Right hindlimb (tissue), 1 donor: ENCODE measurements around the gene GYG2.
A peak's percentile ranks its signal among the peaks of the same experiment; 100 is the strongest.
"Not testable (repeated sequence)": the region's sequence is repeated elsewhere in the genome, so short reads cannot be mapped to it uniquely, and the experiment has no call there.

ENCODE experiments used
- DNase-seq: peaks from one replicate; pipeline ENCODE4 v3.0.0-alpha.2; 2018

The GYG2 gene

DNA sequence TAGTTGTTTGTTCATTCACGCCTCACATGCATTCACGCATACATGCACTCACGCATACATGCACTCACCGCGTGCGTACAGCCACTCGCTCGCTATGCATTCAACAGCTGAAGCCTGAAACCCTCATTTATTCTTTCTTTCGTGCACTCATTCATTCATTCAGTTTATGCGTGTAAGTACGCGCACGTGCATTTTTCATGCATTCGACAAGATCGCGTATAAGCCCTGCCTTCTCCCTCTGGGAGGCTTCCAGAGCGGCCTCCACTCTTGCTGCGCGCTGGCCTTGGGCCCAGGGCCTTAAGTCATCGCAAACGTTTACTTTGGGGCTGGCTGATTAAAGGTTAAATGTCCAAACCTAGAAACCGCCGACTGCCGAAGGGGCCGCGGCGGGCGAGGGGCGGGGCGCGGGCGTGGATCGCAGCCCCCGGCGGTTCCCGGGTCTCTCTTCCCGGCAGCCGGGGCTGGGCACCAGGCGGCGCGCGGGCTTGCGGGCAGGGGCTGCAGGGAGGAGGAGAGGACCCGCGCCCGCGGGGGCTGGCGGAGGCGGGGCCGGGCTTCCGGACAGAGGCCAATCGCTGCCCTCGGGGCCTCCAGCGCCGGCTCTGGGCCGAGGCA, at the start of gene GYG2:
Gene GYG2, plus strand, starts transcription at position 587 of the 615 bp plus-strand sequence. CDS start 1,259 bp downstream, outside the sequence.
- peak; percentile 42 for DNase-seq

DNA sequence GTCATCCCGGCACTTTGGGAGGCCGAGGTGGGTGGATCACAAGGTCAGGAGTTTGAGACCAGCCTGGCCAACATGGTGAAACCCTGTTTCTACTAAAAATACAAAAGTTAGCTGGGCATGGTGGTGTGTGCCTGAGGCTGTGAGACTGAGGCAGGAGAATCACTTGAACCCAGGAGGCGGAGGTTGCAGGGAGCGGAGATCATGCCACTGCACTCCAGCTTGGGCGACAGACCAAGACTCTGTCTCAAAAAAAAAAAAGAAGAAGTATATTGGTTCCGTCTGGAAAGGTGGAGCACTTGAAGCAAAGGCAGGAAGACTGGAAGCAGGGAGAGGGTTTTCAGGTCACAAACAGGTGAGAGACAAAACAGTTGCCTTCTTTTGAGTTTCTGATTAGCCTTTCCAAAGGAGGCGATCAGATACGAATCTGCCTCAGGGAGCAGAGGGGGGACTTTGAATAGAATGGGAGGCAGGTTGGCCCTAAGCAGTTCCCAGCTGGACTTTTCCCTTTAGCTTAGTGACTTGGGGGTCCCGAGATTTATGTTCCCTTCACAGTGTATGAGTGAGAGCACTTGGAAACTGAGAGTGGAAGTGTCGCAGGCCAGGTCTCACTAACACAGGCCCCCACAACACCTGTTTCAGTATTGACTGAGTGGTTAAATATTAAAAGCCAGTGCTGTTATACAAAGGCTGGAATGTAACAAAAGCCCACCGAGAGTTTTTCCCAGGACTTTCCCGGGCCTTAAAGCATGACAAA, 48.1 kb upstream of the GYG2 start:
- DNase-seq: not testable (repeated sequence)

DNA sequence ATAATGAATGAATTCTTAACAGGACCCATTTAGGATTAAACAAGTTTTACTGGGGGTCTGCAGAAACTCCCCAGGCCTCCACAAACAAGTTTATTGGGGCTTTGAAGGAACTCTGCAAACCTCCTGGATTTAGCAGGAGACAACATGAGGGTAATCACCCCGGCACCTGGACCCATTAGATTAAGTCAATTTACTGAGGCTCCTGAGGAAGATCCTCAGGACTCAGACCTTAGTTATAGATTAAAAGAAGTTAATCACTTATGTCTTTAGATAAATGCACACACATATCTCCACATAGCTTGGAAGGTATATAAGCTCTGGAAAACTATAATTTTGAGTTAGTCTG, 47.5 kb upstream of the GYG2 start:
- no peak for DNase-seq

- DNase-seq: no peak
Measured at GRCh38 chrX:2781698-2782097, 47.0 kb upstream of the GYG2 start.

GRCh38 chrX:2782171-2782570, 46.6 kb upstream of the GYG2 start:
- no peak for DNase-seq

- DNase-seq: no peak
Measured at GRCh38 chrX:2782778-2783177, 46.0 kb upstream of the GYG2 start.

- no peak for DNase-seq
Measured at GRCh38 chrX:2784026-2784425, 44.7 kb upstream of the GYG2 start.

GRCh38 chrX:2785538-2785937, 43.2 kb upstream of the GYG2 start:
- DNase-seq: no peak

DNA sequence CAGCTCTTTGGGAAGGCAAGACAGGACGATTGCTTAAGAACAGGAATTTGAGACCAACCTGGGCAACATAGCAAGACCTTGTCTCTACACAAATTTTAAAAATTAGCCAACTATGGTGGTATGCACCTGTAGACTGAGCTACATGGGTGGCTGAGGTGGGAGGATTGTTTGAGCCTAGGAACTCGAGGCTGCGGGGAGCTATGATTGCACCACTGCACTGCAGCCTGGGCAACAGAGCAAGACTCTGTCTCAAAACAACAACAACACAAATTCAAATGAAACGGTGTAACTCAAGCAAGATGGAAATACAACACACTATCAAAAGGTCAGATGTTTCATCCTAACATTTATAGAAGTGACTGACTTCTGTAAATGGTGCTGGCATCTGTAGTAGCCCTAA, 39.8 kb upstream of the GYG2 start:
- DNase-seq: no peak

GRCh38 chrX:2789569-2789968, 39.2 kb upstream of the GYG2 start:
- DNase-seq: no peak

- DNase-seq: no peak
Measured at GRCh38 chrX:2793752-2794151, 35.0 kb upstream of the GYG2 start.

DNA sequence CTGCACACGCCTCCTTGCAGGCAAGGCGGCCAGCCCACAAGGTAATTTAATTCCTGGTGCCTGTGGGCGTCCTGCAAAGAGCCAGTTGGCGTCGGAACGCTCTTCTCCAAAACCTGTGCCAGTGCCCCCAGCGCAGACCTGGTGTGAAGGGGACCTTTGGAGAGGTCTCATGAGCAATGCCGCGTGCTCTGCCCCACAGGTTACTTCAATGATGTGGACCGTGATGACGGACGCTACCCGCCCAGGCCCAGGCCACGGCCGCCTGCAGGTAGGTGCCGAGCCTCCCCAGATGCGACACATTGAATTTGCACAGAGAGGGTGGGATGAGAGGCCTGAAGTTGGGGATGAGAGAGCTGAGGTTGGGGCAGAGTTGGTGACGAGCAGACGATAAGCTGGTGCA, 34.4 kb upstream of the GYG2 start:
- no peak for DNase-seq

DNA sequence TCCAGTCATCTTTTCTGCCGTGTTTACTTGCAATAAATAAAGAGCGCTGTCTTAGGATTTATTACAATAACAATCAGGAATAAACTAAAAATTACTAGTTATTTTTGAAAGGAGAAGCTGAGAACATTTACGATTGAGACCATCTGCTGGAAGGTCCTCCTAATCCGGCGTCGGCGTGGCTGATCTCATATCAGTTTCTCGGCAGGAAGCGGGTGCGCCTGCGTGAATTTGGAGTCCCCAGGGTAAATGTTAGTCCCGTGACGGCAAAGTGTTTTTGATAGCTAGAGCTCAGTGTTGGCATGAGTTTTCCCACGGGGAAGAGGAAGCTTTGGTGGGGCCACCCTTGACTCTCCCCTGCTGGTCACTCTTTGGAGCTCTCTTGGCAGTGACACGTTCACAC, 31.9 kb upstream of the GYG2 start:
- DNase-seq: not testable (repeated sequence)

DNA sequence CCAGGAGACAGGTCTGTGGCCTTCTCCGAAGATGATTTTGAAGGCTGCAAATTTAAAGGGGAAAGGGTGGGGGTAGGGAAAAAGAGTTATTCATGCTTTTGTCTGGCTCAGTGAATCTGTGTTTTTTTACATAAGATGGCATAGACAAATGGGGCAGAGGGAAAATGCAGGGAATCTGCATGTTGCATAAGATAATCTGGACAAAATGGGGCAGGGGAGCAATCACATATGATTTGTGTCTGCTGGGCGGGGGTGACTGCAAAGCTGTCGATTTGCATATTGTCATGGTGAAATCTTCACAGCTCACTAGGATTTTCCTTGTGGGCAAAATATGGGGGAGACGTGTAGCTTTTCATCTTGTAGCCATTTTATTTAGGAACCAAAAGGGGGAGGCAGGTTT, 29.4 kb upstream of the GYG2 start:
- no peak for DNase-seq

- not testable (repeated sequence) for DNase-seq
Measured at GRCh38 chrX:2799980-2800379, 28.8 kb upstream of the GYG2 start.

DNA sequence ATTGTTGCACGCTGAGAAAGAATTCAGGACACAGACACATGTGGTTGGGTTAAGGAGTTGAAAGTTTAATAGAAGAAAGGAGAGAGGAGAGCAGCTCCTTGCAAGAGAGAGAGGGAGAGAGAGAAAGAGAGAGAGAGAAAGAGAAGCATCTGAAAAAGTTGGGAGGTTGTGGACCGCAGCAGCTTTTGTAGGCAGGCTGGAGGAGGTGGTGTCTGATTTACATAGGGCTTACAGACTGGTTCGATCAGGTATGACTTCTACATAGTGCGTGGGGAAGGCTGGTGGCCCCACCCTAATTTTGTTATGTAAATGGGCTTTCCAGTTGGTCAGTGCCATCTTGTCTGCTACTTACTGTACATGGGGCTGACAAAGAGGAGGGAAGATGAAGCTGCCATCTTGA, 27.5 kb upstream of the GYG2 start:
- no peak for DNase-seq

GRCh38 chrX:2802376-2803090, 26.2 kb upstream of the GYG2 start:
- DNase-seq: not testable (repeated sequence)

DNA sequence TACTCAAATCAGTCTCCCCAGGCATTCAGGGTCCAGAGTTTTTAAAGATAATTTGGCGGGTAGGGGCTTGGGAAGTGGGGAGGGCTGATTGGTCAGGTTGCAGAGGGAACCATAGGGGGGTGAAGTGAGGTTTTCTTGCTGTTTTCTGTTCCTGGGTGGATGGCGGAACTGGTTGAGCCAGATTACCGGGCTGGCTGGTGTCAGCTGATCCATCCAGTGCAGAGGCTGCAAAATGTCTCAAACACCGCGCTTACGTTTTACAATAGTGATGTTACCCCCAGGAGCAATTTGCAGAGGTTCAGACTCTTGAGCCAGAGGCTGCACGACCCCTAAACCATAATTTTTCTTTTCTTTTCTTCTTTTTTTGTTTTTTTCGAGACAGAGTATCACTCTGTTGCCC, 25.2 kb upstream of the GYG2 start:
- DNase-seq: not testable (repeated sequence)

- DNase-seq: not testable (repeated sequence)
Measured at GRCh38 chrX:2804106-2804843, 24.5 kb upstream of the GYG2 start.

GRCh38 chrX:2804858-2805257, 23.9 kb upstream of the GYG2 start:
- DNase-seq: peak; percentile 37

GRCh38 chrX:2811271-2811670, 17.5 kb upstream of the GYG2 start:
- no peak for DNase-seq

DNA sequence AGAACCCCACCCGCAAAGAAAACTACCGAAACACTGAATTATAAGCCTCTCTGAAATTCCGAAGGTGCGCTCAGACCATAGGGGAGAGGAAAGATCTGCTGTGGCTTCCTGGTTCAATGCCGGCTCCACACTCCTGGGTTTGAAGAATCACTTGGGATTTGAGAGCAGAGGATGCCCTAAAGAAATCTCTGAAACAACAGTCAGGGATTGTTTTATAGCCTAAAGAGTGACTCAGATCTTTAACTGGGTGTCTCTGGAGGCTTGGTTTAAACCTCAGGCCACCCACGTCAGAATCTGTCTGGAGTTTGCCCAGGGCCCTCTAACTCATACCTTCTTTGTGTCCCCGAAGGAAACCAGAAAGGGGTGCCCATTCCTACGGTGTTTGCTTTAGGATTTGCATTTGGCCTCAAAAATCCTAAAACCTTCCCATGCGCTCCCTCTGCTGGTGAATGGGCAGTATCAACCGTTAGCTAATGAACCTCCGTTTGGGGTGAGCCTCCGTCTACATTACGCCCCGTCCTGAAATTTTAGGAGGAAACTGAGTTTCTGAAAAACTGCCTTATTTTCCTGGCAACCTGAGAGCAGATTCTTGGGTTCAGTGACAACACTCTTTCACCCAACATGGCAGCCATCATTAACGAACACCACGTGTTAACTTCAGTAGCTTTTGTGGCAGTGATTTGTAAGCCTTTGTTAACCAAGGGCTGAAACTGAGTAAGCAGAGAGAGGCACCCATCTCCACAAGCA, 16.4 kb upstream of the GYG2 start:
- DNase-seq: not testable (repeated sequence)

DNA sequence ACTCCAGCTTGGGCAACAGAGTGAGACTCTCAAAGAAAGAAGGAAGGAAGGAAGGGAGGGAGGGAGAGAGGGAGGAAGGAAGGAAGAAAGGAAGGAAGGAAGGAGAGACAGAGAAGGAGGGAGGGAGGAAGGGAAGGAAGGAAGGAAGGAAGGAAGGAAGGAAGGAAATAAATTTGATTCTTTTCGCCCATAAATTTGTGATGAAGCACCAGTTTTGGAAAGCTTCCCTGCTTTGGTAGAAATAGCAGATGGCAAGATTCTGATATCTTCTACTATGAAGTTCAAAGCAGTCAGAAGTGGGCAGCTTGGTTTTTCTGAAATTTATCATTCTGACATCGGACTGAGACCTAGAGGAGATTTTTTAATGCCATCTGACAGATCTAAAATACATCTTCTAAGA, 11.7 kb upstream of the GYG2 start:
- DNase-seq: no peak
